GM21360 (cell line): ENCODE results near the gene MESD.

Experiments used
- ATAC-seq: cut with Tn5 transposase; IDR thresholded peaks from one replicate; pipeline ENCODE4 v1.9.1; 2021; ENCODE audit warnings: mild to moderate bottlenecking, moderate library complexity; ENCODE audit not compliant: unreplicated experiment

The MESD gene

GRCh38 chr15:80989518-80990478, at the start of gene MESD:
Gene MESD (minus strand): TSS chr15:80989819. CDS start chr15:80989791, 28 bp downstream.
- ATAC-seq = peak; percentile 93

GRCh38 chr15:81038975-81039607, 49.5 kb upstream of the MESD start:
- no peak for ATAC-seq

- ATAC-seq = no peak
These were observed 48.5 kb upstream of the MESD start for GRCh38 chr15:81037952-81038743.

- no peak for ATAC-seq
These were observed 43.9 kb upstream of the MESD start for GRCh38 chr15:81033508-81033907.

GRCh38 chr15:81032818-81033217, 43.2 kb upstream of the MESD start:
- no peak for ATAC-seq

- no peak for ATAC-seq
These were observed 42.7 kb upstream of the MESD start for GRCh38 chr15:81032355-81032754.

GRCh38 chr15:81031203-81031602, 41.6 kb upstream of the MESD start:
- ATAC-seq = no peak

- ATAC-seq = no peak
These were observed 40.7 kb upstream of the MESD start for GRCh38 chr15:81030301-81030750.

GRCh38 chr15:81029414-81030300, 40.0 kb upstream of the MESD start:
- no peak for ATAC-seq

GRCh38 chr15:81026836-81027599, 37.4 kb upstream of the MESD start:
- ATAC-seq = no peak

- ATAC-seq = no peak
These were observed 36.2 kb upstream of the MESD start for GRCh38 chr15:81025721-81026370.

GRCh38 chr15:81024936-81025335, 35.3 kb upstream of the MESD start:
- no peak for ATAC-seq

- no peak for ATAC-seq
These were observed 34.8 kb upstream of the MESD start for GRCh38 chr15:81024265-81024872.

- ATAC-seq = peak; percentile 80
These were observed 34.1 kb upstream of the MESD start for GRCh38 chr15:81023483-81024264.

GRCh38 chr15:81021321-81021720, 31.7 kb upstream of the MESD start:
- ATAC-seq = no peak

- no peak for ATAC-seq
These were observed 28.6 kb upstream of the MESD start for GRCh38 chr15:81018197-81018596.

GRCh38 chr15:81016489-81017068, 27.0 kb upstream of the MESD start:
- ATAC-seq = no peak
